GM21381 (cell line): ENCODE results near the gene MEX3B.

Experiments used
- ATAC-seq: cut with Tn5 transposase; IDR thresholded peaks from one replicate; pipeline ENCODE4 v1.9.1; 2021; ENCODE audit warnings: mild to moderate bottlenecking, moderate library complexity; ENCODE audit not compliant: unreplicated experiment

Gene MEX3B

GRCh38 chr15:82045892-82046665 lies at the start of gene MEX3B:
TSS of gene MEX3B (minus strand) at chr15:82046018. CDS start at chr15:82045705, 313 bp downstream.
- ATAC-seq, result peak; percentile 67

- no peak for ATAC-seq
These were observed 48.0 kb upstream of the MEX3B start for GRCh38 chr15:82093774-82094211.

GRCh38 chr15:82093325-82093724 lies 47.5 kb upstream of the MEX3B start:
- no peak for ATAC-seq

- no peak for ATAC-seq
These were observed 45.9 kb upstream of the MEX3B start for GRCh38 chr15:82091636-82092140.

- ATAC-seq, result no peak
These were observed 40.6 kb upstream of the MEX3B start for GRCh38 chr15:82086243-82086995.

- no peak for ATAC-seq
These were observed 36.3 kb upstream of the MEX3B start for GRCh38 chr15:82081914-82082762.

GRCh38 chr15:82080774-82081173 lies 35.0 kb upstream of the MEX3B start:
- ATAC-seq, result no peak

GRCh38 chr15:82079736-82080135 lies 33.9 kb upstream of the MEX3B start:
- no peak for ATAC-seq

- ATAC-seq, result no peak
These were observed 28.8 kb upstream of the MEX3B start for GRCh38 chr15:82074610-82075009.

- no peak for ATAC-seq
These were observed 27.2 kb upstream of the MEX3B start for GRCh38 chr15:82072926-82073537.

GRCh38 chr15:82066455-82066854 lies 20.6 kb upstream of the MEX3B start:
- no peak for ATAC-seq

GRCh38 chr15:82064824-82065223 lies 19.0 kb upstream of the MEX3B start:
- no peak for ATAC-seq

- ATAC-seq, result no peak
These were observed 16.9 kb upstream of the MEX3B start for GRCh38 chr15:82062479-82063454.

GRCh38 chr15:82060817-82061216 lies 15.0 kb upstream of the MEX3B start:
- no peak for ATAC-seq

- no peak for ATAC-seq
These were observed 12.8 kb upstream of the MEX3B start for GRCh38 chr15:82058517-82059204.

GRCh38 chr15:82058026-82058425 lies 12.2 kb upstream of the MEX3B start:
- no peak for ATAC-seq

GRCh38 chr15:82056958-82057823 lies 11.4 kb upstream of the MEX3B start:
- ATAC-seq, result no peak

GRCh38 chr15:82052751-82053150 lies 6.9 kb upstream of the MEX3B start:
- no peak for ATAC-seq
